Right cardiac atrium (tissue), 5 donors: ENCODE data around the gene MAP3K5. TPM values are rescaled to one million over a fixed set of nuclear protein-coding genes. Genes with fewer than 3 reads are reported as not detected.
"Not testable (repeated sequence)": the region's sequence is repeated elsewhere in the genome, so short reads cannot be mapped to it uniquely, and the experiment has no call there.

Experiments used
- ATAC-seq, 2 donors: fragments of 200-7000 bp; cut with Tn5 transposase; one replicate each; pipeline versions ENCODE4 v1.8.0 to v1.9.1; 2020; ENCODE audit warnings: moderate library complexity in 2 of 2, mild to moderate bottlenecking in 1 of 2
- DNase-seq, 3 donors: peaks; one replicate each; pipeline ENCODE4 v3.0.0-alpha.2; 2020
- H3K27ac ChIP-seq: one replicate; pipeline ENCODE4 v1.5.1; 2013; ENCODE audit warnings: mild to moderate bottlenecking, low read length, control low read depth, moderate library complexity
- H3K27me3 ChIP-seq: one replicate; pipeline ENCODE4 v1.6.1; 2013; ENCODE audit not compliant: control insufficient read depth, insufficient read depth
- H3K4me1 ChIP-seq: one replicate; pipeline ENCODE4 v1.6.1; 2013; ENCODE audit warnings: low read length; ENCODE audit not compliant: control insufficient read depth, insufficient read depth
- H3K4me3 ChIP-seq: one replicate; pipeline ENCODE4 v1.5.1; 2013; ENCODE audit warnings: low read length, control low read depth
- H3K9me3 ChIP-seq: one replicate; pipeline ENCODE4 v1.6.1; 2013; ENCODE audit warnings: low read length; ENCODE audit not compliant: control insufficient read depth
- WGBS: extraction: QIAGEN DNeasy Blood & Tissue Kit; methylation state at CpG from one replicate; pipeline ENCODE4 v1.1.7; 2013; 5-methylcytosine and 5-hydroxymethylcytosine counted together
- intact Hi-C, 4 donors: fragments of 100-400 bp; cut with DNase I; formaldehyde crosslinking; loops; one replicate each; pipeline versions ENCODE4 v1.11.0 to v1.14.0; 2022 to 2023
- polyA plus RNA-seq: library from polyadenylated mRNA; stranded (reverse); fragments of 200-250 nt; gene quantifications from one replicate; pipeline ENCODE4 v1.2.3, GENCODE V29; 2013
- total RNA-seq, 4 donors: library from RNA; stranded (reverse); fragmentation: NEBNext Ultra II Directional; extraction: Animal tissue kit (Norgen Biotek cat#: 25700); gene quantifications; one replicate each; pipeline ENCODE4 v1.2.1, GENCODE V29; 2021
- donor health status: healthy with polysubstance abuse.
- donor health status: DM: no; HTN: yes; CAD: no.
- donor health status: DM: no; HTN: no; CAD: no.
- donor health status: DM: no; HTN: yes; CAD: no; lungs with severe emphysema.
- donor health status: DM: yes; HTN: yes; CAD: no.

Gene MAP3K5
- total and polyA plus RNA-seq, 5 donors = 2.8 to 7.3 (median 4.0) TPM

DNA sequence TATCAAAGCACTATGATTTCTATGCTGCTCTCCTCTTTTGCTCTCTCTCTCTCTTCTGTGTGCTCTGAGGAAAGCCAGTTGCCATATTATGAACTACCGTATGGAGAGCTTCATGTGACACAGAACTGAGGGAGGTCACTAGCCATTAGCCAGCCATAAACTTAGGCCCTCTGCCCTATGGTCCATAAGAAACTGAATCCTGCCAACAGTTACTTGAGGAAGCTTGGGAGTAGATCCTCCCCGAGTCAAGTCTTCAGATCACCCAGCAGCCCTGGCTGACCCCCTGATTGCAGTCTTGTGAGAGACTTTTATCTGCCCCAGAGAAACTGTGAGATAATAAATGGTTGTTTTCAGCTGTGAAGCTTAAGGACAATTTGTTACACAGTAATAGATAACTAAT lies 24.4 kb upstream of the MAP3K5 start:
- no peak for ATAC-seq
- no peak for DNase-seq
- H3K27me3 ChIP-seq = no peaks in the 10 kb centered on the region
- intact Hi-C loops = no loop called here
- H3K27ac ChIP-seq = no peak overlapping the region
- 48% methylated on average over 2 of the region's 2 CpGs for WGBS
- H3K4me3 ChIP-seq = no peak overlapping the region
- no peaks in the 10 kb centered on the region for H3K9me3 ChIP-seq
- no peaks in the 10 kb centered on the region for H3K4me1 ChIP-seq

DNA sequence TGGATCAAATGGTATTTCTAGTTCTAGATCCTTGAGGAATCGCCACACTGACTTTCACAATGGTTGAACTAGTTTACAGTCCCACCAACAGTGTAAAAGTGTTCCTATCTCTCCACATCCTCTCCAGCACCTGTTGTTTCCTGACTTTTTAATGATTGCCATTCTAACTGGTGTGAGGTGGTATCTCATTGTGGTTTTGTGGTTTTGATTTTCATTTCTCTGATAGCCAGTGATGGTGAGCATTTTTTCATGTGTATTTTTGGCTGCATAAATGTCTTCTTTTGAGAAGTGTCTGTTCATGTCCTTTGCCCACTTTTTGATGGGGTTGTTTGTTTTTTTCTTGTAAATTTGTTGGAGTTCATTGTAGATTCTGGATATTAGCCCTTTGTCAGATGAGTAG lies 23.3 kb upstream of the MAP3K5 start:
- H3K4me3 ChIP-seq, H3K9me3 ChIP-seq, H3K4me1 ChIP-seq, intact Hi-C loops, H3K27ac ChIP-seq, ATAC-seq, H3K27me3 ChIP-seq, DNase-seq: not testable (repeated sequence)
- 85% methylated on average over 1 of the region's 1 CpG for WGBS

DNA sequence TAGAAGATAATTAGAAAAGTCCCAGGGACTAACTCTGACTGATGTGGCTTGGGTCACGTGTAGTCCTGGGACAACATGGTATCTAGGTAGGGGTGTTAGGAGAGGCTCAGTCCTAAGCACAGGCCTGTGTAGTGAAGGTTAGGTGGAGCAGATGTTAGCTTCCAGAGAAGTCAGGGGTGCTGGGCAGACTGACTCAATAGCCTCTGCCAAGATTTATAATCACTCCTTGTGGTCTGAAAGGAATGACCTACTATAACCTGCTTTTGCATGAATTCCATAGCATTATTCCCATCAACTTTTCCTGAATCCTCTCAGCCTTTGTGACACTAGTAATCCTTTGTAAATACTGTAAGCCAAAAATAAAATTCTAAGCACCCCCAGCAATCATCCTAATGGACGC lies 19.9 kb upstream of the MAP3K5 start:
- ATAC-seq (no peak), DNase-seq (no peak)
- Histone ChIP-seq H3K27me3 (no peaks in the 10 kb centered on the region), H3K9me3 (no peaks in the 10 kb centered on the region), H3K4me3 (no peak overlapping the region), H3K27ac (no peak overlapping the region), H3K4me1 (no peaks in the 10 kb centered on the region)
- intact Hi-C loops = no loop called here
- WGBS = 69% methylated on average over 2 of the region's 2 CpGs

DNA sequence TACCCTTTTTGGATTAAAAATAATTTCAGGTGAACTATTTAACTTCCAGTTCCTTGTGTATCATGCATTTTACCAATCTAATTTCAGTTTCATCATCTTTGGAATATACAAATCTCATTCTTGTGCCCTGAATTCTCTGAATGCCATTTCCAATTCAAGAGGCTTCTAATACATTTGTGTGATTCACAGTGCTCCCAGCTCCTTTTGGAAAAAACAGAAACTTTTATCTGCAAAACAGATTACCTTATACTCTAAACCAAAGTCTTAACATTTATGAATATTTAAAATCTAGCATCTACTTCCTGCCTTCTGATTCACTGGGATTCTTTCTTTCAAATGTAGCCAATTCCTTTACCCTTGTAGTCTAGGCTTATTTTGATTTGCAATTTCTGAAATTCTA lies 19.0 kb upstream of the MAP3K5 start:
- DNase-seq (no peak), ATAC-seq (no peak)
- no peaks in the 10 kb centered on the region for H3K9me3 ChIP-seq
- H3K4me3 ChIP-seq = no peak overlapping the region
- no peaks in the 10 kb centered on the region for H3K27me3 ChIP-seq
- intact Hi-C loops = no loop called here
- no peak overlapping the region for H3K27ac ChIP-seq
- H3K4me1 ChIP-seq = no peaks in the 10 kb centered on the region

DNA sequence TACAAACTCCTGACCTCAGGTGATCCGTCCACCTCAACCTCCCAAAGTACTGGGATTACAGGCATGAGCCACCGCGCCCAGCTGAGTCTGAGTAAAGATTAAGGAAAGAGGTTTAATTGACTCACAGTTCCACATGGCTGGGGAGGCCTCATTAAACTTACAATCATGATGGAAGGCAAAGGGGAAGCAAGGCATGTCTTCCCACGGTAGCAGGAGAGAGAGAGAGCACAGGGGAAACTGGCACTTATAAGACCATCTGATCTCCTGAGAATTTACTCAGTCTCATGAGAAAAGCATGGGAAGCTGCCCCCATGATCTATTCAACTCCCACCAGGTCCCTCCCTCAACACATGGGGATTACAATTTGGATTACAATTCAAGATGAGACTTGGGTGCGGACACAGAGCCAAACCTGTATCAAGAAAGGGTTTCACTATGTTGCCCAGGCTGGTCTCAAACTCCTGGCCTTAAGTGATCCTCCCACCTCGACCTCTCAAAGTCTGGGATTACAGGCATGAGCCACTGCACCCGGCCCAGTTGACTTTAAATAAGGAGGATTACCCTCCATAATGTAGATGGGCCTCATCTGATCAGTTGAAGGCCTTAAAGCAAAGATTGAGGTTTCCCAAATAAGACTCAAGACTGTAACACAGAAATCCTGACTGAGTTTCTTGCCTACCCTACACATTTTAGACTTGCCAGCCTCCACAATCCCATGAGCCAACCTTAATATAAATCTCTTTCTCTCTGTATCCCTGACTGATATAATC lies 17.0 kb upstream of the MAP3K5 start:
- DNase-seq (no peak), ATAC-seq (no peak)
- Histone ChIP-seq H3K27ac (no peak overlapping the region), H3K4me1 (no peaks in the 10 kb centered on the region), H3K4me3 (no peak overlapping the region), H3K9me3 (no peaks in the 10 kb centered on the region), H3K27me3 (no peaks in the 10 kb centered on the region)
- intact Hi-C loops = no loop called here
- WGBS = 85% methylated on average over 7 of the region's 7 CpGs

DNA sequence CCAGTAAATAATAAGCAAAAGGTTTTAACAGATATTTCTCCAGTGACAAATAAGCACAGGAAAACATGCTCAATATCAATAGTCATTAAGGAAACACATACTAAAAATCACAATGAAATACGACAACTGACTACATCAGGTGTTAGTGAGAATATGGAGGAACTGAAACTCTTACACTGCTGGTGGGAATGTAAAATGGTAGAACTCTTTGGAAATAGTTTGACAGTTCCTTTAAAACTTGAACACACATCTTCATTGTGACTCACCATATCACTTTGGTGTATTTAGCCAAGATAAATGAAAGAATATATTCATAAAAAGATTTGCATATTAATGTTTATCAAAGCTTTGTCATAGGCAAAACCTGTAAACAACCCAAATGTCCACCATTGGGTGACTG lies 11.3 kb upstream of the MAP3K5 start:
- H3K4me3 ChIP-seq = no peak overlapping the region
- H3K27ac ChIP-seq = no peak overlapping the region
- H3K9me3 ChIP-seq = no peaks in the 10 kb centered on the region
- H3K27me3 ChIP-seq = no peaks in the 10 kb centered on the region
- intact Hi-C loops = no loop called here
- H3K4me1 ChIP-seq = no peaks in the 10 kb centered on the region
- no peak for ATAC-seq
- no peak for DNase-seq
- WGBS = 90% methylated on average over 1 of the region's 1 CpG

DNA sequence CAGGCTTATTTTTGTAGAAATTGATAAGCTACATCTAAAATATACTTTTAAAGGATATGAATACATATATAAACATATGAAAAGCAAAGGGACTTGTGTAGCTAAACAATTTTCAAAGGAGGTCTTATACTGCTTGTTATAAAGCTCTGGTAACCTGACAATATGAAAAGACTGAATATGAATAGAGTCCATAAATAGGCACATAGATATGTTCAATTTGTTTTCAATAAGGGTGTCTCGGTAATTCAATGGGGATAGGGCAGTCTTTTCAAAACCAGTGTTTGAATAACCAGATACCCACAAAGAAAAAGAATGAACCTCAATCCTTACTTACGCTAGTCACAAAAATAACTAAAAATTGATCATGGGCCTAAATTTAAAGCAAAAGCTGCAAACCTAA lies 9.3 kb upstream of the MAP3K5 start:
- DNase-seq = no peak
- Histone ChIP-seq H3K27me3 (no peaks in the 10 kb centered on the region), H3K27ac (no peak overlapping the region), H3K9me3 (no peaks in the 10 kb centered on the region), H3K4me1 (no peaks in the 10 kb centered on the region), H3K4me3 (no peak overlapping the region)
- 94% methylated on average over 2 of the region's 2 CpGs for WGBS
- ATAC-seq = no peak
- intact Hi-C loops = no loop called here

DNA sequence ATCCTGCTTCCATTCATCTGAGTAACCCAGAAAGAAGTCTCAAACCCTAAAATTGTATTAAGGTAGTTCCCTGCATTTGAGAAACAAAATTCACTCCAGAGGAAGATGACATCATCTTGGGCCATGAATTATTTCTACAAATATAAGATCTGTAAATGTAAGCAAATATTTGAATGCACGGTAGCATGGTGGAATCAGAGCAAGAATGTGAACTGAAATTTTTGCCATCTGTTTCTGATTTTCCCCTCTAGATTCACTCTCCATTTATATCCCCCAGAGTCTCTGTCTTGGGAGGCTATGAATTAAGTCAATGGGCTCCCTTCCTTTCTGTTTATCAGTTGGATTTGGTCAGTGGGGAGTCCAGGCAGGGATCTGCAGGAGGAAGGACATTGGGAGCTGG lies 5.8 kb upstream of the MAP3K5 start:
- Histone ChIP-seq H3K9me3 (no peaks in the 10 kb centered on the region), H3K4me1 (no peaks in the 10 kb centered on the region), H3K4me3 (no peak overlapping the region), H3K27ac (no peak overlapping the region), H3K27me3 (no peaks in the 10 kb centered on the region)
- ATAC-seq (no peak), DNase-seq (no peak)
- intact Hi-C loops = loop anchor here in 1 of 4 donors (10.0 kb wide), 1 partner anchor 213 kb away; no protein-coding TSS in a partner anchor
- 95% methylated on average over 1 of the region's 1 CpG for WGBS

DNA sequence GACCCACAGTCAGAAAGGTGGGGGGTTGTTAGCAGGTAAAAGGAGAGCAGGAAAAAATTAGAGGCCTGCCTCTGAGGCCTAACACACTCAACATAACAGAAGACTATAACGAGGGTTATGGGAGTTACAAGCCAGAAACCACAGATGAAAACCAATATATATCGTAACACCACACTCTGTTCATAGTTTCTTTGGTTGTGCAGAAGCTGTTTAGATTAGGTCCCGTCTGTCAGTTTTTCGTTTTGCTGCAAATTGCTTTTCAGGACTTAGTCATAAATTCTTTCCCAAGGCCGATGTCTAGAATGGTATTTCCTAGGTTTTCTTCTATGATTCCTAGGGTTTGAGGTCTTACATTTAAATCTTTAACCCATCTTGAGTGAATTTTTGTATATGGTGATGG lies 3.7 kb upstream of the MAP3K5 start:
- no peak for DNase-seq
- WGBS = 94% methylated on average over 5 of the region's 5 CpGs
- no peak overlapping the region for H3K4me3 ChIP-seq
- H3K9me3 ChIP-seq = no peaks in the 10 kb centered on the region
- H3K27ac ChIP-seq = no peak overlapping the region
- ATAC-seq = no peak
- intact Hi-C loops = loop anchor here in 1 of 4 donors (10.0 kb wide), 1 partner anchor 211 kb away; no protein-coding TSS in a partner anchor
- H3K27me3 ChIP-seq = no peaks in the 10 kb centered on the region
- H3K4me1 ChIP-seq = no peaks in the 10 kb centered on the region

DNA sequence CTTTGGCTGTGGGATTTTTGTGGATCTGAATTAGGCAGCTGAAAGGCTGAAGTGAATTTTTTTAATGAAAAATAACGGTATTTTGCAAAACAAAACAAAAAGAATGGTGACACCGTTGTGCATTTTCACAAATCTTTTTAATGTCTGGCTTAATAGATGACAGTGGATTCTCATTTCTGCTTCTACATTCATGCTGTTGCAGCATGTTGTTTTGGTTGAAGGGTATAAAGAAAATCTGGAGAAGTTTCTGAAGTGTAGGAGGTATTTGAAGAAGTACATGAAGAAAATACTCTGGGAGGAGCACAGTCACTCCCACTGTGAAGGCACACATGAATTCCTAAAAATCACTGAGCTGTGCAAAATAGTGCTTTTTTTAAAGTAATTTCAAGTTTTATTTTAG lies 3.1 kb upstream of the MAP3K5 start:
- H3K4me3 ChIP-seq = no peak overlapping the region
- ATAC-seq (no peak), DNase-seq (no peak)
- H3K4me1 ChIP-seq = no peaks in the 10 kb centered on the region
- no peaks in the 10 kb centered on the region for H3K9me3 ChIP-seq
- intact Hi-C loops = loop anchor here in 1 of 4 donors (10.0 kb wide), 1 partner anchor 211 kb away; no protein-coding TSS in a partner anchor
- H3K27ac ChIP-seq = no peak overlapping the region
- WGBS = 84% methylated on average over 2 of the region's 2 CpGs
- no peaks in the 10 kb centered on the region for H3K27me3 ChIP-seq

DNA sequence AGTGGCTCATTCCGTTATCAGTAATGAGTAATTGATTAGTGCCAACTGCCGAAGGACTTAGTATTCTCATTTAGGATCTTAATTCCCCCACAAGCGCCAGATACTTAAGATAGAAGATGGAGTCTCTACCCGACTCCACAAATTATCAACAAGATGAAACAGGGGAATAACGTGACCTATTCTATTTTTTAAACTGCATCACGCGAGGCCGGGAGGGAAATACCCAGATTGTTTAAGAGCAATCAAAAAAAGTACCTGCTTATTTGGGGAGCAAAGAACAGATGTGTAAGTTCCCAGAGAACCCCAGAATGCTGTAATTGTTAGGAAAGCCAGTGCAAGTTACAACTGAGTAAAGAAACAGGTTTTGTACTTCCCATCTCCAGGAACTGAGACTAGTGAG lies 1.1 kb upstream of the MAP3K5 start:
- H3K9me3 ChIP-seq = no peaks in the 10 kb centered on the region
- H3K4me1 ChIP-seq = no peaks in the 10 kb centered on the region
- ATAC-seq (no peak), DNase-seq (no peak)
- H3K4me3 ChIP-seq = no peak overlapping the region
- H3K27me3 ChIP-seq = no peaks in the 10 kb centered on the region
- intact Hi-C loops = loop anchor here in 3 of 4 donors (2.0 to 10.0 kb wide), 3 partner anchors 146 to 209 kb away; no protein-coding TSS in a partner anchor
- H3K27ac ChIP-seq = no peak overlapping the region
- 34% methylated on average over 8 of the region's 8 CpGs for WGBS

DNA sequence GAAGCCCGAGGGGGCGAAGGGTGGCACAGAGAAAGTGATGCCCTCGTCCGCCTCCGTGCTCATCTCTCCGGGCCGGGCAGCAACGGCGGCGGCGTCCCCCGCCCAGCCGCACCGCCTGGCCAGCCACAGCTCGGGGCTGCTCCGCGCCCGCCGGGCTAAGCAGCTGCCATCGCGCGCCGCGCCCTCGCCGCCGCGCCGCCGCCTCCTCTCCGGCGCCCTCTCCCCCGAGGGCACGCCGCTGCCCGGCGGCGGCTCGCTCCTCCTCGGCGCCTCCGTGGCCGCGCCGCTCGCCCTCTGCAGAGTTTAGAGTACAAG lies 225 bp downstream of the MAP3K5 start:
- Histone ChIP-seq H3K27me3 (no peaks in the 10 kb centered on the region), H3K4me1 (no peaks in the 10 kb centered on the region), H3K9me3 (no peaks in the 10 kb centered on the region), H3K27ac (peak overlapping the region; percentile 59), H3K4me3 (peak overlapping the region; percentile 66)
- no peak for DNase-seq
- no peak for ATAC-seq
- WGBS = under 1% methylated on average over 46 of the region's 46 CpGs
- intact Hi-C loops = loop anchor here (1.0 to 10.0 kb wide), 4 partner anchors 145 to 207 kb away; no protein-coding TSS in a partner anchor
